Measurements from ENCODE around the gene WDHD1. TPM values are rescaled to one million over a fixed set of nuclear protein-coding genes. Genes with fewer than 3 reads are reported as not detected.
A peak's percentile ranks its signal among the peaks of the same experiment; 100 is the strongest.

WDHD1 gene
- total RNA-seq, 2 donors from 2014 or later: 0.66 to 1.0 TPM

GRCh38 chr14:55053018-55053417 is 26.1 kb upstream of the WDHD1 start:
- Histone ChIP-seq H3K4me3 (no peak overlapping the region), H3K27me3 (no peaks in the 10 kb centered on the region), H3K36me3 (replicated peaks in 1 of 2; ENCODE audit: insufficient read depth in 1 of 2, low read depth in 2 of 2) (no peaks in the 10 kb centered on the region), H3K27ac (peak overlapping the region in 2 of 4 donors; percentile 99 to 100), H3K4me1 (peaks cover 26% of the 10 kb centered on the region), H3K9me3 (no peaks in the 10 kb centered on the region)
- intact Hi-C loops (cut with DNase I): no loop called here
- no peak for ATAC-seq
- 46 to 49% methylated on average over 6 of the region's 6 CpGs for WGBS, 2 donors
- DNase-seq: no peak
- TF ChIP-seq POLR2A (IDR thresholded peaks at IDR 0.05) (no peak), CTCF (IDR thresholded peaks at IDR 0.05) (no peak)

- intact Hi-C loops (cut with DNase I): no loop called here
- DNase-seq: no peak
- Histone ChIP-seq H3K27me3 (no peaks in the 10 kb centered on the region), H3K9me3 (no peaks in the 10 kb centered on the region), H3K4me1 (peaks cover 26% of the 10 kb centered on the region), H3K27ac (peak overlapping the region; percentile 93 to 100 (median 98)), H3K4me3 (peak overlapping the region; percentile 79 to 94), H3K36me3 (replicated peaks in 1 of 2; ENCODE audit: insufficient read depth in 1 of 2, low read depth in 2 of 2) (no peaks in the 10 kb centered on the region)
- ATAC-seq: no peak
- TF ChIP-seq CTCF (IDR thresholded peaks at IDR 0.05): no peak
- TF ChIP-seq POLR2A (IDR thresholded peaks at IDR 0.05): no peak
- WGBS, 2 donors: 4% methylated on average over 14 of the region's 14 CpGs
These were observed 25.5 kb upstream of the WDHD1 start for GRCh38 chr14:55052269-55052930.

- TF ChIP-seq CTCF (IDR thresholded peaks at IDR 0.05) (peak; percentile 99 to 100 (median 100)), POLR2A (IDR thresholded peaks at IDR 0.05) (peak; percentile 99)
- Histone ChIP-seq H3K36me3 (replicated peaks in 1 of 2; ENCODE audit: insufficient read depth in 1 of 2, low read depth in 2 of 2) (no peaks in the 10 kb centered on the region), H3K4me1 (peaks cover 26% of the 10 kb centered on the region), H3K27ac (peak within 1 kb of the TSS; percentile 93 to 100 (median 98)), H3K27me3 (no peaks in the 10 kb centered on the region), H3K4me3 (peak within 1 kb of the TSS; percentile 79 to 94), H3K9me3 (no peaks in the 10 kb centered on the region)
- 0 to 1% methylated on average over 14 to 87 of the region's 98 CpGs for WGBS, 2 donors
- intact Hi-C loops (cut with DNase I): no loop called here
- DNase-seq: peak; percentile 88 to 93 (median 90)
- ATAC-seq: peak; percentile 97
These were observed 24.7 kb upstream of the WDHD1 start, which contains the start of gene MAPK1IP1L for GRCh38 chr14:55051423-55052268. Gene MAPK1IP1L (plus strand): TSS chr14:55051647. CDS start chr14:55061684, 10,037 bp downstream.

- Histone ChIP-seq H3K9me3 (no peaks in the 10 kb centered on the region), H3K36me3 (replicated peaks in 1 of 2; ENCODE audit: insufficient read depth in 1 of 2, low read depth in 2 of 2) (no peaks in the 10 kb centered on the region), H3K27me3 (no peaks in the 10 kb centered on the region), H3K4me3 (peak overlapping the region in 1 of 2 donors; percentile 79), H3K4me1 (peaks cover 26% of the 10 kb centered on the region), H3K27ac (peak overlapping the region; percentile 43 to 100 (median 98))
- no peak for DNase-seq
- no peak for TF ChIP-seq POLR2A (IDR thresholded peaks at IDR 0.05)
- TF ChIP-seq CTCF (IDR thresholded peaks at IDR 0.05): no peak
- intact Hi-C loops (cut with DNase I): no loop called here
- WGBS, 2 donors: 0% methylated on average over 8 to 10 of the region's 10 CpGs
- no peak for ATAC-seq
These were observed 24.2 kb upstream of the WDHD1 start for GRCh38 chr14:55051165-55051422.
